Lower lobe of right lung (tissue), 2 donors: ENCODE measurements around the gene SELENOV. TPM values are rescaled to one million over a fixed set of nuclear protein-coding genes. Genes with fewer than 3 reads are reported as not detected.
"Not testable (repeated sequence)": the region's sequence is repeated elsewhere in the genome, so short reads cannot be mapped to it uniquely, and the experiment has no call there.

Experiments used
- ATAC-seq, 2 donors: fragments of 200-7000 bp; cut with Tn5 transposase; one replicate each; pipeline ENCODE4 v1.9.1; 2020 to 2022; ENCODE audit warnings: mild to moderate bottlenecking in 2 of 2, moderate library complexity in 2 of 2
- DNase-seq: peaks from one replicate; pipeline ENCODE4 v3.0.0-alpha.2; 2020
- H3K27ac ChIP-seq: fragments of 200-600 bp; one replicate; pipeline ENCODE4 v1.8.0; 2022
- H3K27me3 ChIP-seq: fragments of 200-600 bp; one replicate; pipeline ENCODE4 v1.8.0; 2022; ENCODE audit warnings: low read depth
- H3K36me3 ChIP-seq: fragments of 200-600 bp; one replicate; pipeline ENCODE4 v1.8.0; 2022; ENCODE audit warnings: mild to moderate bottlenecking
- H3K4me1 ChIP-seq: fragments of 200-600 bp; one replicate; pipeline ENCODE4 v1.8.0; 2022
- H3K4me3 ChIP-seq: fragments of 200-600 bp; one replicate; pipeline ENCODE4 v1.8.0; 2022; ENCODE audit warnings: mild to moderate bottlenecking
- H3K9me3 ChIP-seq: fragments of 200-600 bp; one replicate; pipeline ENCODE4 v1.8.0; 2022
- CTCF ChIP-seq: fragments of 200-600 bp; IDR thresholded peaks from one replicate; pipeline ENCODE4 v1.8.0; 2022; ENCODE audit warnings: antibody characterized with exemption, mild to moderate bottlenecking
- intact Hi-C: fragments of 100-400 bp; cut with DNase I; formaldehyde crosslinking; loops from one replicate; pipeline ENCODE4 v1.11.0; 2022
- total RNA-seq: library from RNA; stranded (reverse); fragmentation: NEBNext Ultra II Directional; extraction: Animal tissue kit (Norgen Biotek cat#: 25700); gene quantifications from one replicate; pipeline ENCODE4 v1.2.1, GENCODE V29; 2021
- donor health status: DM: no; HTN: yes; CAD: no; lungs with severe emphysema.

The SELENOV gene
- total RNA-seq, 1 donor from 2014 or later = not detected

- H3K27ac ChIP-seq = no peak overlapping the region
- DNase-seq (no peak), ATAC-seq (no peak)
- intact Hi-C loops = no loop called here
- H3K4me1 ChIP-seq = peaks cover 9% of the 10 kb centered on the region
- H3K9me3 ChIP-seq = no peaks in the 10 kb centered on the region
- peaks cover 62% of the 10 kb centered on the region for H3K36me3 ChIP-seq
- H3K27me3 ChIP-seq = no peaks in the 10 kb centered on the region
- no peak for TF ChIP-seq CTCF
- no peak overlapping the region for H3K4me3 ChIP-seq
Observed at GRCh38 chr19:39475748-39476147, 39.2 kb upstream of the SELENOV start.

GRCh38 chr19:39479319-39479801 is 35.6 kb upstream of the SELENOV start:
- intact Hi-C loops, DNase-seq: not testable (repeated sequence)
- peak; percentile 9 to 50 for ATAC-seq

GRCh38 chr19:39479916-39480315 is 35.0 kb upstream of the SELENOV start:
- intact Hi-C loops = no loop called here
- Histone ChIP-seq H3K4me1 (peaks cover 21% of the 10 kb centered on the region), H3K9me3 (no peaks in the 10 kb centered on the region), H3K4me3 (peak overlapping the region; percentile 99), H3K27me3 (no peaks in the 10 kb centered on the region), H3K27ac (peak overlapping the region; percentile 85), H3K36me3 (peaks cover 38% of the 10 kb centered on the region)
- no peak for DNase-seq
- no peak for TF ChIP-seq CTCF
- no peak for ATAC-seq

More at GRCh38 chr19:39479319-39479801, 35.6 kb upstream of the SELENOV start:
- Histone ChIP-seq H3K4me1 (peaks cover 21% of the 10 kb centered on the region), H3K36me3 (peaks cover 38% of the 10 kb centered on the region), H3K27ac (peak overlapping the region; percentile 85), H3K4me3 (peak overlapping the region; percentile 99)
- not testable (repeated sequence) for H3K9me3 ChIP-seq, H3K27me3 ChIP-seq

- peak within 1 kb of the TSS; percentile 85 for H3K27ac ChIP-seq
- DNase-seq (peak; percentile 99), ATAC-seq (peak; percentile 98 to 99)
- peaks cover 21% of the 10 kb centered on the region for H3K4me1 ChIP-seq
- TF ChIP-seq CTCF = no peak
- H3K9me3 ChIP-seq = no peaks in the 10 kb centered on the region
- intact Hi-C loops = no loop called here
- no peaks in the 10 kb centered on the region for H3K27me3 ChIP-seq
- peak within 1 kb of the TSS; percentile 99 for H3K4me3 ChIP-seq
- peaks cover 38% of the 10 kb centered on the region for H3K36me3 ChIP-seq
Observed at GRCh38 chr19:39480337-39481228, 34.4 kb upstream of the SELENOV start, which contains the start of gene TIMM50. Gene TIMM50 (plus strand): TSS chr19:39480838. CDS start chr19:39480854, 16 bp downstream.

- ATAC-seq (no peak), DNase-seq (no peak)
- H3K9me3 ChIP-seq = no peaks in the 10 kb centered on the region
- no peaks in the 10 kb centered on the region for H3K27me3 ChIP-seq
- TF ChIP-seq CTCF = no peak
- peak overlapping the region; percentile 99 for H3K4me3 ChIP-seq
- H3K4me1 ChIP-seq = peaks cover 21% of the 10 kb centered on the region
- peaks cover 38% of the 10 kb centered on the region for H3K36me3 ChIP-seq
- peak overlapping the region; percentile 85 for H3K27ac ChIP-seq
- intact Hi-C loops = no loop called here
Observed at GRCh38 chr19:39481229-39481545, 33.8 kb upstream of the SELENOV start.

GRCh38 chr19:39481676-39482075 is 33.3 kb upstream of the SELENOV start:
- Histone ChIP-seq H3K4me3 (peak overlapping the region; percentile 99), H3K36me3 (peaks cover 41% of the 10 kb centered on the region), H3K4me1 (peaks cover 21% of the 10 kb centered on the region), H3K27me3 (no peaks in the 10 kb centered on the region), H3K27ac (no peak overlapping the region), H3K9me3 (no peaks in the 10 kb centered on the region)
- no peak for ATAC-seq
- DNase-seq = no peak
- TF ChIP-seq CTCF = no peak
- intact Hi-C loops = no loop called here
